Hematopoietic multipotent progenitor cell treated with erythropoietin and hydrocortisone succinate and interleukin-3 and kit ligand, for 17 days (in vitro differentiated cells): ENCODE data around the gene RMDN2.

Experiments used
- DNase-seq: peaks from one replicate; pipeline ENCODE4 v3.0.0-alpha.2; 2015; ENCODE audit warnings: low spot score

RMDN2 gene

GRCh38 chr2:38039121-38039910, 114.2 kb downstream of the RMDN2 start:
- DNase-seq: no peak

DNA sequence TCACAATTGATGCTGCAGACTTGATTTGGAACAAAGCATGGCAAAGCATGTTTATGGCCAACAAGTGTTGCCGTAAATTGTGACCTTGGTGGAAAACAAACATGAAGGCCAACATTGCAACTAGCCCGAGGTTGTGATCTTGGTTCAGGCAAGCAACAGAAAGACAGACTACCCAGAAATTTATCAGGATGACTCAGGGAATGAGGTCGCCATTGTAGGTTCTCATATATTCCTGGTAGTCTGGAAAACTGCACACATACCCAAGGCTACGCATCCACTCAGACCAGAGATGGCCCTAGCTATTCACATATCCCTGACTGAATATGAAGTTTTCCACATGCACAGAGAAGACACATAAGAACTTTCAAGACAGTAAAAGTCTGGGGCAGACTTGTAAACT, 120.7 kb downstream of the RMDN2 start:
- no peak for DNase-seq

DNA sequence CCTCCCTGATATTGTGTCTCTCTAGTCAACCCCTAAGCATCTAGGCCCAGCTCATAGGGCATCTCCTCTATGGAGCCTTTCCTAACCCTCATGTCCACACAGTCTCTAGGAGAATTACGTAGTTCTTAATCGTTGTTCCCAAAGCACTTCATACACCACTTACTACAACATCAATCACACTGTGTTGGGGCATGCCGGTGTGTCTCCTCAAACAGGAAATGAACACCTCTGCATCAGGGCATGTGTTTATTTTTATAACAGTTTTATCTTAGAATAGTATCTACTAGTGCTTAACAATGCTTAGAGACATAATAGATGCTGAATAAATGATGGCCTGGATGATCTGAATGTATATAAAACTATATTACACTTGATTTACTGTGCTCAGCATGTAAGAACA, 131.1 kb downstream of the RMDN2 start:
- no peak for DNase-seq

GRCh38 chr2:38057651-38058410, 132.7 kb downstream of the RMDN2 start:
- DNase-seq: no peak

DNA sequence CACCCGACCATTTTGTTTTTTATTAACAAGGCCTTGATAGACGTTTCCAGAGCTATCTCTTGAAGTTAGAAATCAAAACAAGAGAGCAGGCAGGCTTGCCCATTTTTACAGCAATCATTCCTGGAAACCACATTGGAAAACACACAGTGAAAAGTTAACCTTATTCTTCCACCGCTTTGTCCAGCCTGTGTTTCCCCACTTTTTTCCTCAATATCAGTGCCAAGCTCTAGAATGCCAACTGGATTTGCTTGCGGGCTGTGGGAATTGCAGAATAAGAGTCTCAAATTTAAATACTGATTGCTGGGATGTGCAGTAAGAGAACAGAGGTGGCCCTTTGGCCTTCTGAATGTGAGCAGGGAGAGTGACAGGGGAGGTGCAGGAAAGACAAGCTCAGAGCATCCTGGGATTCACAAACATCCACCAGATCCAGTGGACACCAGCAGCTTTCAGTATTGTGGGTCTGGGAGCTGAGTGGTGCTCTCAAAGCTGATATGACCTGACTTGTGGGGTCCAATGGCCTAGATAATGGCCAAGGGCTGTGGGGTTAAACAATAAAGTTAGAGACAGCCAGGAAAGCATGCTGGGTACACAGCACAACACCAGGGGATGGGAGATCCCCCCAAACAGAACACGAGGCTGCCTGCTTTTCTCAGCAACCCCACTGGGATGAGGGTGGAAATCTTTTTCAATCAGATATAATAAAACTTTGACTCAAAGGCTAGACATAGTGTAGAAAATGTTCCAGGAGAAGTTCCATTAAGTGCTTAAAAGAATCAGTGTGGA, 135.3 kb downstream of the RMDN2 start:
- DNase-seq: no peak

DNA sequence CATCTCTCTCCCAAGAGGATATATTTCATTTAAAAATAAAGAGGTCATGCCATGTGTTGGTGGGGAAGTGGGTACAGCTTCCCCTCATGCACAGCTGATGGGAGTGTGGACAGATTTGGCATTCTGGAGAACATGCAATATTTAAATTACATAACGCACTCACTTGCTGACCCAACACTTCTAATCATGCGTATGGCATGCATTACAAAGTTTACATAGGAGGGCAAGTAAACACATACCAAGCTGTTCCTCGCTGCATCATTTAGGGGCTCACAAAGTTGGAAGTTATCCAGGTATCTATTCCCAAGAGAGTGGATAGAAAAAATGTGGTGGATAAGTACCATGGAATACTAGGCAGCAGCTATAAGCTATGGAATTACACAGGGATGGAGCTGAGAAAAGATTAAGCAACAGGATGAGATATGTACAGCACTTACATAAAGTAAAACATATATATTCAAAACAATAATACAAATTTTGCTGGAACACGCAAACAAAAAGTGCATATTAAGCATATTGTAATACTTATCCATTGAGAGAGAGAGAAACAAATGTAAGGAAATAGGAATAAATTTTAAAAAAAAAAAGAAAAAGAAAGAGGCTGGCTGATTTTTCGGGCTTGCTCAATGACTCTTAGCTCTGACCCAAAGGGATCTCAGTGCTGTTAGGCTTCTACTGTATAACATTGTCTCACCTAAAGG, 139.9 kb downstream of the RMDN2 start:
- DNase-seq: no peak

- no peak for DNase-seq
Measured at GRCh38 chr2:38065502-38066135, 140.5 kb downstream of the RMDN2 start.

DNA sequence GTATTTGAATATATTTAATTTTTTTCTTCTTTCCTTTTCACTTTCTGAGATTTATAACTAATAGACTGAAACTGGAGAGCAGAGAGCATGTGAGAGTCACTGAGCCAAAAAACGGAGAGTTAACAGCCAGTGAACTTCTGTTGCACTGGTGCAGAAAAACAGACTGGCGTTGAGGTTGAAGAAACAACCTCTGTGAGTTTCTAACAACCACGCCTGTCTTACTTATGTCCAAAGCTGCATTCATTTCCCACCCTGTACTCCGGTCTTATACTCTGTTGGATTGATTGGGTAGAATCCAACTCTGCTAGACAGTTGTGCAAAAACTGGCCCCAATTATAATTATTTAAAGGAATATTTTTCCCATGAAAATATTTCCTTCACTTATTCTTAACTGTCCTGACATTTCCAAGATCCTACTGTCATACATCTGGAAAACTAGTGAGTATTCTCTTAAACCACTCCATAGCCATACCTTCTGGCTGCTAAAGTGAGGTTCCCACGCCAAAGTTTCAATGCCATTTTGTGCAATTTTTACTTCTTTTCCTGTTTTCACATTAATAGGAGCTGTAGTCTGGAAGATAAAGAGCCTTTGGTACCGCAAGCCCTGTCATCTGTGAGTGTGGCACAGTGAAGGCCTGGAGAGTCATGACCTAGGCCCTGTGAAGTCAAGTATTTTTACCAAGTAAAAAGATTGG, 141.5 kb downstream of the RMDN2 start:
- no peak for DNase-seq
